Fibroblast of the aortic adventitia (primary cell): Measurements from ENCODE around the gene SAMD4A. TPM values are rescaled to one million over a fixed set of nuclear protein-coding genes. Genes with fewer than 3 reads are reported as not detected.

ENCODE experiments used
- DNase-seq: peaks from one replicate; pipeline ENCODE4 v3.0.0-alpha.2; 2010; ENCODE audit warnings: low read depth
- H3K4me3 ChIP-seq: 2 replicates; pipeline ENCODE4 v1.5.1; 2011; ENCODE audit warnings: low read depth, mild to moderate bottlenecking, control low read depth, low read length, moderate library complexity
- total RNA-seq: library from RNA; depleted of rRNA; stranded (reverse); fragments of >200 nt; gene quantifications from 2 replicates; pipeline ENCODE4 v1.2.3, GENCODE V29; 2012; ENCODE audit warnings: low replicate concordance
- TF ChIP-seq, protein P1 (sequence below): IDR thresholded peaks from 2 replicates; pipeline ENCODE4 v1.5.1; 2011; ENCODE audit warnings: mild to moderate bottlenecking, low read length, control low read depth, inconsistent platforms; ENCODE audit not compliant: insufficient read depth

The SAMD4A gene
- total RNA-seq, 1 donor, result 20.1 TPM

DNA sequence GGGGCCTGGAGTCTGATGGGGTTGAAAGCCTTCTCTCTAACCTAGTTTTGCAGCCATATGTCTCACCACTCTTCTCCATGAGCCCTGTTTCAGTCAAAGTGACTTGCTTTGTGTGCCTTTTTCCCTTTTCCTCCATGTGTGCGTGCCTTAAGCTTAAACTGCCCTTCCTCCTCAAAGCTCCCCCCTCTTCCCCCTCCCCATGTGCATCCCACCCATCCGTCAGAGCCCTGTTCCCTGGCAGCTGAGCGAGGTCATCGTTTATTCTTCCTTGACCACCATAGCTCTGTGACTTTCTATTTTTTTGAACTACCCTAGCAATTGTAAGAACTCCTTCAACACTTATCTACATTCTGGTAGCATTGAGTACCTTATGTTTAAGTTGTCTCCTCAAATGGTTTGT lies 24.9 kb downstream of the SAMD4A start:
- DNase-seq, result no peak
- TF ChIP-seq, protein P1, sequence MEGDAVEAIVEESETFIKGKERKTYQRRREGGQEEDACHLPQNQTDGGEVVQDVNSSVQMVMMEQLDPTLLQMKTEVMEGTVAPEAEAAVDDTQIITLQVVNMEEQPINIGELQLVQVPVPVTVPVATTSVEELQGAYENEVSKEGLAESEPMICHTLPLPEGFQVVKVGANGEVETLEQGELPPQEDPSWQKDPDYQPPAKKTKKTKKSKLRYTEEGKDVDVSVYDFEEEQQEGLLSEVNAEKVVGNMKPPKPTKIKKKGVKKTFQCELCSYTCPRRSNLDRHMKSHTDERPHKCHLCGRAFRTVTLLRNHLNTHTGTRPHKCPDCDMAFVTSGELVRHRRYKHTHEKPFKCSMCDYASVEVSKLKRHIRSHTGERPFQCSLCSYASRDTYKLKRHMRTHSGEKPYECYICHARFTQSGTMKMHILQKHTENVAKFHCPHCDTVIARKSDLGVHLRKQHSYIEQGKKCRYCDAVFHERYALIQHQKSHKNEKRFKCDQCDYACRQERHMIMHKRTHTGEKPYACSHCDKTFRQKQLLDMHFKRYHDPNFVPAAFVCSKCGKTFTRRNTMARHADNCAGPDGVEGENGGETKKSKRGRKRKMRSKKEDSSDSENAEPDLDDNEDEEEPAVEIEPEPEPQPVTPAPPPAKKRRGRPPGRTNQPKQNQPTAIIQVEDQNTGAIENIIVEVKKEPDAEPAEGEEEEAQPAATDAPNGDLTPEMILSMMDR, result no peak

DNA sequence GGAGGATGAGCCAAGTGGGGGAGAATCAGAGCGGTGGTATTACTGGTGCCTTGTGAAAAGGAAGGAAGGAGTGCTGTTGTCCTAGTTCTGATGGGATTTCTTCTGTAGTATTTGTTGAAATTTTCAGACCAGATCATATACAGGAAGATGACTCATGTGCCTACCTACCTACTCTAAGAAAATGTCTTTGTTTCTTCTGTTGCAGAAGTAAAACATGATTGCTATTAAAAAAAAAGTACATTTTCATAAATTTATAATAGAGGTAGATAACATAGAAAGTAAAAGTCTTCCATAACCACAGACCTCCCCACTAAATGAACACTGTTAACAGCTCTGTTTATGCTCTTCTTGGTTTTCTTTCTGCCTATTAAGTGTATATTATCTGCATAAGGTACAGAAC lies 26.9 kb downstream of the SAMD4A start:
- DNase-seq, result peak; percentile 23
- TF ChIP-seq, protein P1, result no peak
- no peak overlapping the region for H3K4me3 ChIP-seq

More for the DNA sequence above, 24.9 kb downstream of the SAMD4A start:
- no peak overlapping the region for H3K4me3 ChIP-seq

DNA sequence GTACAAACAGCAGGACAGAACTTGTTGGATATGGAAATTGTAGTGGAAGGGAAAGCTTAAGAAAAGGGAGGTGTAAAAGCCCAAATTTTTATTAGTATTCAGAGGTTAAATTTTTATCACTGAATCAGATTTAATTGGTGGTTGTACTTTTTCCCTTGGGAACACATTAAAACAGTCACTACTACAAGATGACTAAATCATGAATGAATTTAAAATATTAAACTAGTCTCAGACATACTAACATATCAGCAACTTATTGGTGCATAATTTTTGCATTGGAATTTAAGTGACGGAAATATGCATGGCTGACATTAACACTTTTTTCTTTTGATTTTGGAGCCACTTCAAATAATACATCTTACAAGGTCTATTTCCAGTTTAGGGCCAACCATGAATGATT lies 27.6 kb downstream of the SAMD4A start:
- DNase-seq, result no peak
- H3K4me3 ChIP-seq, result no peak overlapping the region
- TF ChIP-seq, protein P1, result no peak

DNA sequence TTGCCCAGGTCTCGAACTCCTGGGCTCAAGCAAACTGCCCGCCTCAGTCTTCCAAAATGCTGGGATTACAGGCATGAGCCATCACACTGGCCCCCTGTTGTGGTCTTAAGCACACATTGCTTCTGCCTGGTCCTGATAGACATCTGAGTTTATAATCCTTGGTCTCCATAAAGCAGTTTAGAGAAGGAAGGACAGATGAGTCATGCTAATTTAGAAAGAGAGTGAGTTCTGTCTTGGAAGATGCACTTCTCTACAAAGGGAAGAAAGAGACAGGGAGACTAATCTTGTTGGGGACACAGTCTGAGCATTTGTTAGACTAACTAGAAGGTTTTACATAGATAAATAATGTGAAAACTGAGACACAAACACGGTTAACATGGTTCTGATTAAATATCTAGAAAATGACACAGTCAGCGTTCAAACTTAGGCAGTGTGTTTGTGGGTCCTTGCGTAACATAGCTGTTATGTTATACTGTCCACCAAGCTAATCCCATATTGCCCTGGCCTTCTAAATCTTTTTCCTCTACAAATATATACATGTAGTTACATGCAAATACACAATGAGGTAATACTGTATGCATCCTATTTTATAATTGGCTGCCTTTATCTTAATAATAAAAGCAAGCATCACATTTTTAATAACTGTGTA lies 31.0 kb downstream of the SAMD4A start:
- H3K4me3 ChIP-seq, result no peak overlapping the region
- no peak for DNase-seq
- TF ChIP-seq, protein P1, result no peak

DNA sequence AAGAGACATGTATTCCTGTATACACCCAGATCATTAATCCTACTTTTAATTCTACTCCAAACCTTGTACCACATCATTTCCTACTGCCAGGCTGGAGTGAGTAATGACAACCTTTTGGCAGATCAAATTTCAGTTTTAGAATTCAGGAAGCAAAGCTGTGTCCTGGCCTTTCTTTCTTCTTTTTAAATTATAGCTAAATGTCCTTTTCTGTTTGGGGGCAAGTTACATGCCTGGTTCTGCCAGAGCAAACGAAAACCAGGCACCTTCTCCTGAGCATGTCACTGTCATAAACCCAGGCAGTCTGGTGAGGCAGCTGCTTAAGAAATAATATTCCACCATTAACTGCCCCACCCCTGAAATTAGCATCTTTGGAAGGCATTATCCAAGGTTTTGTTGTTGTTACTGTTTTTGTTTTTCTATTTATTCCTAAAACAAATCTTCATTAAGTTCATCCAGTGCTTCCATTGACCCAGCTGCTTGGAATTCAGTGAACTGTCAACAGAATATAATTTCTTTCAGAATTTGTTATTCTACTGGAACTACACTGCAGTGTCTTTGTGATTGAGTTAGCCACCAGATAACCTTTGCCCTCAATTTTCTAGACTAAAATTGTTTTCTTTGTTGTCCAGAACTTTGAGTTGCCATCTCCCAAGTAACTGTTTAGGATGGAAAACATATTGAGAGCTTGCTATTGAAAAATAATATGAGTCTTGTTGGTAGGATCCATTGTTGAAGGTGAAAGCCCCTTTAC lies 33.2 kb downstream of the SAMD4A start:
- no peak overlapping the region for H3K4me3 ChIP-seq
- TF ChIP-seq, protein P1, result no peak
- no peak for DNase-seq

DNA sequence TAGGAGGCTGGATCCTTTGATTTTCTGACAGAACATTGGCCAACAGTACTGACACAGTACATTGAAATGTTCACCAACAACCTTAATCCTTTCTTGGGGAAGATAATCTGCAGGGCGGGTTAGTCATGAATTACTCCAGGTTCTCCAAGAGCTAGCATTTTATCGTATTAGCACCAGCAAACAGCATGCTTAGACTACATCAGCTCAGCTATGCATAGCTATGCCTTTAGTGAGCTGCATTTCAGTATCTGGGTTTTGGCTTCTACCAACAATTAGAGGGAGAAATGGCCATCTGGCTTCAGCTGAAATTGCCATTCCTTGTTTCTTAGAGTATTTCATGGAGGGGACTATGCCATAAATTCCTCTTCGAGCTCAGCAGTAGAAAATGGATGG lies 33.8 kb downstream of the SAMD4A start:
- TF ChIP-seq, protein P1, result no peak
- no peak overlapping the region for H3K4me3 ChIP-seq
- DNase-seq, result peak; percentile 84
